ENCODE results near the gene OR2C3.

The OR2C3 gene

DNA sequence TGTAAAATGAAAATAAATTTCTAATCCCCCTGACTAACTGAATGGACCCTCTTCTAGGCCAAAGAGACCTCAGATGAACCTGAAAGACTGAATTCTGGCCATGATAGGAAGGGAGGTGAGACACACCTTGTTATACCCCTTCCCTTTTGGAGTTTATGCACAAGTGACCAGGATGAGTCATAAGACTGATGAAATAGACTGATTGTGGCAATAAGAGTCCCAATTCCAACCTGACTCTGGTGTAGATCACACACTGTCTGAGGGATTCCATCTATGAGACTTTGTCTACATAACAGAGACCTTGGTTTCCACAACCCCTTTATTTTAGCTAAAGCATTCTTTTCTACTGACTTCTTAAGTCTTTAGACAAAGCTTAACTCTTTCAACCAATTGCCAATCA, 38.4 kb upstream of the OR2C3 start:
- H3K4me3 ChIP-seq (ENCODE audit: low read length) = no peak overlapping the region
- H3K4me2 ChIP-seq (ENCODE audit: low read length) = no peak overlapping the region

DNA sequence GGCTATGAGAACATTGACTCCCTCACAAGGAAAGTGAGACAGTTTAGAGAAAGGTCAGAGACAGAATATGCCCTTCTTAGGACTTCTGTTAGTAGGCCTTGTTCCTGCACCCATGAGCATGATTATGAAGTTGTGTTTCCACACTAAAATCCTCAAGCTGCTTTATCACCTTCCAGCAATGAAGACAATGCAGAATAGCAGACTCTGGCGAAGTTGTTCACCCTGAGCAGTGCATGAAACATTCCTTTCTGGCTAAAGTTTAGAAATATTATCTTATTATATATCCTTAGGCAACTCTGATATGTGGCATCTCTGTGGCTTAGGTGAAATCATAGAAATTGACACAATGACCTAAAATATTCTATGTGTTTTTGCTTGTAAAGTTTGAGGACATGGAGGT, 38.0 kb upstream of the OR2C3 start:
- H3K4me3 ChIP-seq (ENCODE audit: low read length) = no peak overlapping the region
- no peaks in the 10 kb centered on the region for H4K20me1 ChIP-seq (ENCODE audit: control insufficient read depth, insufficient read depth, low read depth, low read length)
- no peak overlapping the region for H3K4me2 ChIP-seq (ENCODE audit: low read length)
- no peaks in the 10 kb centered on the region for H3K9me2 ChIP-seq (replicated peaks; ENCODE audit: control insufficient read depth, low read length)
- no peaks in the 10 kb centered on the region for H3K36me3 ChIP-seq (ENCODE audit: control insufficient read depth, low read length)
- no peaks in the 10 kb centered on the region for H3K79me2 ChIP-seq (ENCODE audit: control insufficient read depth, low read length)
- H3K4me1 ChIP-seq (ENCODE audit: control insufficient read depth, low read length) = no peaks in the 10 kb centered on the region
- no peak for TF ChIP-seq EZH2phosphoT487 (IDR thresholded peaks at IDR 0.05; ENCODE audit: borderline replicate concordance, low read length)
- TF ChIP-seq, protein P1, sequence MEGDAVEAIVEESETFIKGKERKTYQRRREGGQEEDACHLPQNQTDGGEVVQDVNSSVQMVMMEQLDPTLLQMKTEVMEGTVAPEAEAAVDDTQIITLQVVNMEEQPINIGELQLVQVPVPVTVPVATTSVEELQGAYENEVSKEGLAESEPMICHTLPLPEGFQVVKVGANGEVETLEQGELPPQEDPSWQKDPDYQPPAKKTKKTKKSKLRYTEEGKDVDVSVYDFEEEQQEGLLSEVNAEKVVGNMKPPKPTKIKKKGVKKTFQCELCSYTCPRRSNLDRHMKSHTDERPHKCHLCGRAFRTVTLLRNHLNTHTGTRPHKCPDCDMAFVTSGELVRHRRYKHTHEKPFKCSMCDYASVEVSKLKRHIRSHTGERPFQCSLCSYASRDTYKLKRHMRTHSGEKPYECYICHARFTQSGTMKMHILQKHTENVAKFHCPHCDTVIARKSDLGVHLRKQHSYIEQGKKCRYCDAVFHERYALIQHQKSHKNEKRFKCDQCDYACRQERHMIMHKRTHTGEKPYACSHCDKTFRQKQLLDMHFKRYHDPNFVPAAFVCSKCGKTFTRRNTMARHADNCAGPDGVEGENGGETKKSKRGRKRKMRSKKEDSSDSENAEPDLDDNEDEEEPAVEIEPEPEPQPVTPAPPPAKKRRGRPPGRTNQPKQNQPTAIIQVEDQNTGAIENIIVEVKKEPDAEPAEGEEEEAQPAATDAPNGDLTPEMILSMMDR (IDR thresholded peaks at IDR 0.05; ENCODE audit: low read depth, low read length, poor library complexity, severe bottlenecking) = no peak
- H3K27ac ChIP-seq (ENCODE audit: low read depth, low read length) = no peak overlapping the region
- no peaks in the 10 kb centered on the region for H3F3A ChIP-seq (ENCODE audit: control insufficient read depth, insufficient read depth)
- H3K27me3 ChIP-seq (ENCODE audit: control insufficient read depth, low read length) = no peaks in the 10 kb centered on the region
- no peaks in the 10 kb centered on the region for H3K9me3 ChIP-seq (ENCODE audit: control insufficient read depth, insufficient read depth, low read length)

More for the DNA sequence above, 38.4 kb upstream of the OR2C3 start:
- TF ChIP-seq EZH2phosphoT487 (IDR thresholded peaks at IDR 0.05; ENCODE audit: borderline replicate concordance, low read length) = no peak
- TF ChIP-seq, protein P1 (IDR thresholded peaks at IDR 0.05; ENCODE audit: low read depth, low read length, poor library complexity, severe bottlenecking) = no peak
- no peaks in the 10 kb centered on the region for H3F3A ChIP-seq (ENCODE audit: control insufficient read depth, insufficient read depth)
- H3K27me3 ChIP-seq (ENCODE audit: control insufficient read depth, low read length) = no peaks in the 10 kb centered on the region
- no peak overlapping the region for H3K27ac ChIP-seq (ENCODE audit: low read depth, low read length)
- no peaks in the 10 kb centered on the region for H3K9me2 ChIP-seq (replicated peaks; ENCODE audit: control insufficient read depth, low read length)
- H4K20me1 ChIP-seq (ENCODE audit: control insufficient read depth, insufficient read depth, low read depth, low read length) = no peaks in the 10 kb centered on the region
- H3K4me1 ChIP-seq (ENCODE audit: control insufficient read depth, low read length) = no peaks in the 10 kb centered on the region
- no peaks in the 10 kb centered on the region for H3K79me2 ChIP-seq (ENCODE audit: control insufficient read depth, low read length)
- no peaks in the 10 kb centered on the region for H3K9me3 ChIP-seq (ENCODE audit: control insufficient read depth, insufficient read depth, low read length)
- no peaks in the 10 kb centered on the region for H3K36me3 ChIP-seq (ENCODE audit: control insufficient read depth, low read length)

DNA sequence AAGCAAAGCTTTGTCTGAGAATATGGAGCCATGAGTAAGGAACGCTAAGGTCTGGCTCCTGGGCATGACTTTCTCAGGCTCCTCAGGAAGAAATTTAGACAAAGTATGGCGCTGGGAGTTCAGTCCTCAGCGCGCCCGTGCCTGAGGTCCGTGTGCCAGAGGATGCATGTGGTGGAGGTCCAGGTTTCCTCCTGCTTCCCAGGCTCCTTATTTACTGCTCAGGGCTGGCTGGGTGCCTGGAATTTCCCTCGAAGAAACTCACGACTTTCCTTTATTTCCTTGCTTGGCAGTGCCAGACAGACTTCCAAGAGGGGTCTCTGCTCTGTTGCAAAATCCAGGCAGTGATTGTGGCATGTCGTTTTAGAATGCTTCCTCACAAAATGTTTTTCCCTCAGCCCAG, 26.0 kb upstream of the OR2C3 start:
- Histone ChIP-seq H3K27ac (ENCODE audit: low read depth, low read length) (no peak overlapping the region), H3K4me1 (ENCODE audit: control insufficient read depth, low read length) (no peaks in the 10 kb centered on the region), H3K9me2 (replicated peaks; ENCODE audit: control insufficient read depth, low read length) (no peaks in the 10 kb centered on the region), H3F3A (ENCODE audit: control insufficient read depth, insufficient read depth) (no peaks in the 10 kb centered on the region), H3K36me3 (ENCODE audit: control insufficient read depth, low read length) (no peaks in the 10 kb centered on the region), H3K4me3 (ENCODE audit: low read length) (no peak overlapping the region), H4K20me1 (ENCODE audit: control insufficient read depth, insufficient read depth, low read depth, low read length) (no peaks in the 10 kb centered on the region), H3K4me2 (ENCODE audit: low read length) (no peak overlapping the region), H3K27me3 (ENCODE audit: control insufficient read depth, low read length) (no peaks in the 10 kb centered on the region), H3K79me2 (ENCODE audit: control insufficient read depth, low read length) (no peaks in the 10 kb centered on the region), H3K9me3 (ENCODE audit: control insufficient read depth, insufficient read depth, low read length) (no peaks in the 10 kb centered on the region)
- TF ChIP-seq EZH2phosphoT487 (IDR thresholded peaks at IDR 0.05; ENCODE audit: borderline replicate concordance, low read length) = no peak
- TF ChIP-seq, protein P1 (IDR thresholded peaks at IDR 0.05; ENCODE audit: low read depth, low read length, poor library complexity, severe bottlenecking) = no peak

DNA sequence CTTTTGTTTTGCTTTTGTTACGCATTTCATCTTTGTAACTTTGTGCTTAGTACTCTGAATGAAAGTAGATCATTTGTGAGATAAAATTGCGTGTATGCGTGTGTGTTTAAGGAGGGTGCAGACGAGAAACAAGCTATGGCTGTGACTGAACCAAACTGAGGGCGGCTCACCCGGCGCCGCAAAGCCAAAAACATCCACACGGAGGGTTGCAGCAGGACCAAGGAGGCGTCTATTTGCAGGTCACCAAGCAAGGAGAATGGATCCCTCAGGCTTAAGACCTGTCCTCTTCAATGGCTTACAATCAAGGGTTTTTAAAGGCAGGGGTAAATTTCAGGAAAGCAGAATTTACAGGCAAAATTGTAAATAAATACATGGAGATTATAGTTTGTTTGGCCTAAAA, 25.5 kb upstream of the OR2C3 start:
- H3K27me3 ChIP-seq (ENCODE audit: control insufficient read depth, low read length) = no peaks in the 10 kb centered on the region
- no peaks in the 10 kb centered on the region for H3F3A ChIP-seq (ENCODE audit: control insufficient read depth, insufficient read depth)
- H3K4me2 ChIP-seq (ENCODE audit: low read length) = no peak overlapping the region
- no peak overlapping the region for H3K27ac ChIP-seq (ENCODE audit: low read depth, low read length)
- no peaks in the 10 kb centered on the region for H3K36me3 ChIP-seq (ENCODE audit: control insufficient read depth, low read length)
- H3K4me3 ChIP-seq (ENCODE audit: low read length) = no peak overlapping the region
- no peaks in the 10 kb centered on the region for H3K4me1 ChIP-seq (ENCODE audit: control insufficient read depth, low read length)
- no peaks in the 10 kb centered on the region for H3K9me3 ChIP-seq (ENCODE audit: control insufficient read depth, insufficient read depth, low read length)
- no peaks in the 10 kb centered on the region for H3K9me2 ChIP-seq (replicated peaks; ENCODE audit: control insufficient read depth, low read length)
- TF ChIP-seq, protein P1 (IDR thresholded peaks at IDR 0.05; ENCODE audit: low read depth, low read length, poor library complexity, severe bottlenecking) = no peak
- TF ChIP-seq EZH2phosphoT487 (IDR thresholded peaks at IDR 0.05; ENCODE audit: borderline replicate concordance, low read length) = no peak
- H3K79me2 ChIP-seq (ENCODE audit: control insufficient read depth, low read length) = no peaks in the 10 kb centered on the region
- H4K20me1 ChIP-seq (ENCODE audit: control insufficient read depth, insufficient read depth, low read depth, low read length) = no peaks in the 10 kb centered on the region
